WTC11 (cell line): Measurements from ENCODE around the gene DRD2.

Experiments used
- CREB1 ChIP-seq: sonication (generic); formaldehyde crosslinking; IDR thresholded peaks from 2 replicates; pipeline ENCODE4 v1.8.0; 2023; ENCODE audit warnings: mild to moderate bottlenecking, missing genetic modification reagents
- CTCF ChIP-seq: fragments of 200-600 bp; IDR thresholded peaks from 2 replicates; pipeline ENCODE4 v1.8.0; 2022; ENCODE audit warnings: antibody characterized with exemption
- E2F1 ChIP-seq: sonication (generic); formaldehyde crosslinking; IDR thresholded peaks from 2 replicates; pipeline ENCODE4 v1.8.0; 2022; ENCODE audit warnings: mild to moderate bottlenecking, missing genetic modification reagents
- ESRRA ChIP-seq: sonication (generic); formaldehyde crosslinking; IDR thresholded peaks from 2 replicates; pipeline ENCODE4 v1.8.1; 2022; ENCODE audit warnings: mild to moderate bottlenecking, missing genetic modification reagents, borderline replicate concordance
- FOXP4 ChIP-seq: sonication (generic); formaldehyde crosslinking; IDR thresholded peaks from 2 replicates; pipeline ENCODE4 v1.8.0; 2022; ENCODE audit warnings: mild to moderate bottlenecking, missing genetic modification reagents
- NR1H2 ChIP-seq: sonication (generic); formaldehyde crosslinking; IDR thresholded peaks from 2 replicates; pipeline ENCODE4 v1.9.0; 2021; ENCODE audit warnings: mild to moderate bottlenecking, moderate library complexity, missing genetic modification reagents
- PRDM15 ChIP-seq: sonication (generic); formaldehyde crosslinking; IDR thresholded peaks from 2 replicates; pipeline ENCODE4 v1.8.0; 2022; ENCODE audit warnings: missing genetic modification reagents
- TF ChIP-seq, protein P1 (sequence below): sonication (generic); formaldehyde crosslinking; conservative IDR thresholded peaks from 2 replicates; pipeline ENCODE4 v1.8.1; 2022; ENCODE audit warnings: mild to moderate bottlenecking, missing genetic modification reagents

GRCh38 chr11:113506461-113506860, 31.3 kb upstream of the DRD2 start:
- TF ChIP-seq CTCF, result no peak
- TF ChIP-seq NR1H2 (CRISPR knock-in tag), result no peak
- TF ChIP-seq CREB1, result no peak
- no peak for TF ChIP-seq PRDM15
- no peak for TF ChIP-seq FOXP4 (CRISPR knock-in tag)
- no peak for TF ChIP-seq E2F1 (CRISPR knock-in tag)
- TF ChIP-seq, protein P1, sequence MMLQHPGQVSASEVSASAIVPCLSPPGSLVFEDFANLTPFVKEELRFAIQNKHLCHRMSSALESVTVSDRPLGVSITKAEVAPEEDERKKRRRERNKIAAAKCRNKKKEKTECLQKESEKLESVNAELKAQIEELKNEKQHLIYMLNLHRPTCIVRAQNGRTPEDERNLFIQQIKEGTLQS, result no peak
- TF ChIP-seq ESRRA (CRISPR knock-in tag), result no peak
